Neuron (in vitro differentiated cells): ENCODE measurements around the gene KIF16B.

Experiments
- H2AFZ ChIP-seq: one replicate; pipeline ENCODE4 v1.6.1; 2013; ENCODE audit warnings: low read depth, mild to moderate bottlenecking, inconsistent platforms, low read length, moderate library complexity
- H3K27me3 ChIP-seq: one replicate; pipeline ENCODE4 v1.6.1; 2013; ENCODE audit warnings: low read length; ENCODE audit not compliant: insufficient read depth
- H3K36me3 ChIP-seq: one replicate; pipeline ENCODE4 v1.6.1; 2013; ENCODE audit warnings: low read length; ENCODE audit not compliant: insufficient read depth
- H3K4me1 ChIP-seq: one replicate; pipeline ENCODE4 v1.6.1; 2013; ENCODE audit warnings: low read length; ENCODE audit not compliant: insufficient read depth
- H3K4me3 ChIP-seq: 2 replicates; pipeline ENCODE4 v1.5.1; 2013; ENCODE audit warnings: mild to moderate bottlenecking, low read length, moderate library complexity
- H3K9me3 ChIP-seq: one replicate; pipeline ENCODE4 v1.6.1; 2013; ENCODE audit warnings: low read length

KIF16B gene

GRCh38 chr20:16415071-16416053 is 157.9 kb downstream of the KIF16B start:
- Histone ChIP-seq H2AFZ (no peak overlapping the region), H3K27me3 (no peaks in the 10 kb centered on the region), H3K4me3 (no peak overlapping the region), H3K4me1 (no peaks in the 10 kb centered on the region), H3K36me3 (no peaks in the 10 kb centered on the region), H3K9me3 (peaks cover 10% of the 10 kb centered on the region)

GRCh38 chr20:16412906-16413305 is 160.3 kb downstream of the KIF16B start:
- Histone ChIP-seq H3K4me3 (no peak overlapping the region), H3K9me3 (peaks cover 6% of the 10 kb centered on the region), H3K36me3 (no peaks in the 10 kb centered on the region)

GRCh38 chr20:16411361-16411760 is 161.9 kb downstream of the KIF16B start:
- Histone ChIP-seq H3K27me3 (no peaks in the 10 kb centered on the region), H2AFZ (no peak overlapping the region), H3K9me3 (peaks cover 6% of the 10 kb centered on the region), H3K36me3 (no peaks in the 10 kb centered on the region), H3K4me3 (no peak overlapping the region), H3K4me1 (no peaks in the 10 kb centered on the region)

More at GRCh38 chr20:16412906-16413305, 160.3 kb downstream of the KIF16B start:
- H2AFZ ChIP-seq: no peak overlapping the region
- no peaks in the 10 kb centered on the region for H3K4me1 ChIP-seq
- no peaks in the 10 kb centered on the region for H3K27me3 ChIP-seq

DNA sequence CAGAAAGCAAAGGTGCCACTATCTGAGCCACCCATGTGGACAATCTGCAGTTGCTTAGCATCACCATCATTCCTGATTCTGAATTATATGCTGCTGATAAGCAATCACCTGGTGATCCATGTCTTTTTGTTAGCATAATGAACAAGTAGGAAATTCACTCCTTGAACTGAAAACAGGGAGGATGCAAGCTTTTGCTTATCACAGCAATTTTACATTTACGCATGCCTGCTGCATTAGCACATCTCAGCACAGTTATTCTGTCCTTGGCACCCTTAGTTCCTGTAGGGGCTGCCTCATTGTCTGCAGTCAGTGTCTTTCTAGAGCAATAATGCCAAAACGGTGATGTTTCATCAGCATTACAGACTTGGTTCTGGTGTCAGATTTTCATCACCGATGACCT is 162.6 kb downstream of the KIF16B start:
- Histone ChIP-seq H3K9me3 (peaks cover 6% of the 10 kb centered on the region), H3K4me1 (no peaks in the 10 kb centered on the region), H3K4me3 (no peak overlapping the region), H2AFZ (no peak overlapping the region), H3K36me3 (no peaks in the 10 kb centered on the region), H3K27me3 (no peaks in the 10 kb centered on the region)

- H3K4me3 ChIP-seq: no peak overlapping the region
- H3K9me3 ChIP-seq: peaks cover 6% of the 10 kb centered on the region
- no peak overlapping the region for H2AFZ ChIP-seq
- no peaks in the 10 kb centered on the region for H3K27me3 ChIP-seq
- H3K4me1 ChIP-seq: no peaks in the 10 kb centered on the region
- no peaks in the 10 kb centered on the region for H3K36me3 ChIP-seq
Observed at GRCh38 chr20:16408981-16409380, 164.3 kb downstream of the KIF16B start.

GRCh38 chr20:16407251-16408067 is 165.8 kb downstream of the KIF16B start:
- H3K27me3 ChIP-seq: no peaks in the 10 kb centered on the region
- no peak overlapping the region for H2AFZ ChIP-seq
- H3K36me3 ChIP-seq: no peaks in the 10 kb centered on the region
- H3K4me1 ChIP-seq: no peaks in the 10 kb centered on the region
- peaks cover 6% of the 10 kb centered on the region for H3K9me3 ChIP-seq
- no peak overlapping the region for H3K4me3 ChIP-seq

DNA sequence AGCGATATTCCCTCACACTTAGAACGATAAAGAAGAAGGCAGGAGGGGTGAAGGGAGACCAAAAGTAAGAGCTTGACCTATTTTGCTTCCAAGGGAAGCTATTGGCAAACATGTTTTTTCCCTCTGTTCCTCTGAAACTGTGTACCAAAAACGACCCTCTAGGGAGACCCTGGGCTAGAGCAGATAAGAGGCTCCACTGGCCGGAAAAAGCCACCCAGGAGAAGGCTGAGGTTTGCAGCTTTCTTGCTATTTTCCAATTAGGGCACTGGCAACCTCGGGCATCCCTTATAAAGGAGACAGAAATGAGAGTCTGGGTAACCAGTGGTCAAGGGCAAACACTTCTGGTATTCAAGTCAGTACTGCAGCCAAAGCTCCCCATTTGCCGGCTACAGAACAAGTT is 168.0 kb downstream of the KIF16B start:
- H3K4me1 ChIP-seq: no peaks in the 10 kb centered on the region
- no peaks in the 10 kb centered on the region for H3K27me3 ChIP-seq
- H3K4me3 ChIP-seq: no peak overlapping the region
- H3K36me3 ChIP-seq: no peaks in the 10 kb centered on the region
- H2AFZ ChIP-seq: no peak overlapping the region
- no peaks in the 10 kb centered on the region for H3K9me3 ChIP-seq

GRCh38 chr20:16404640-16405039 is 168.6 kb downstream of the KIF16B start:
- Histone ChIP-seq H3K36me3 (no peaks in the 10 kb centered on the region), H2AFZ (no peak overlapping the region), H3K4me1 (no peaks in the 10 kb centered on the region)

DNA sequence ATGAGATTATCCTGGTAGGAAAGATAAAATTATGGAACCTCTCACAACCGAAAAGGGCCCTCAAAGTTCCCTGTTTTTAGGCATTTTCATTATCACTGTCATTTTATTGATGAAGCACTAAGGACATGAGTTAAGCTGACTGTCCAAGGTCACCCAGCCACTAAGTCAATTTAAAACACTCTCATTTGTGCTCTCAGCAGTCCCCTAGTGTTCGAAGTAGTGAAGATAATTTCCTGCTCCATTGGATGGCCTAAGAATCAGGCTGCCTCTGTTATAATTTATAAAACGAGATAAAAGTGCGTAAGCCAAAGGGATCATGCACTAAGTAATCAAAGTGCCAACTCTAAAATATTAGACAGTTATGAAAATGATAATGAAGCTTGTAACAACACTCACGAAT is 169.1 kb downstream of the KIF16B start:
- Histone ChIP-seq H3K4me3 (no peak overlapping the region), H2AFZ (no peak overlapping the region), H3K9me3 (no peaks in the 10 kb centered on the region), H3K4me1 (no peaks in the 10 kb centered on the region), H3K36me3 (no peaks in the 10 kb centered on the region), H3K27me3 (no peaks in the 10 kb centered on the region)

More at GRCh38 chr20:16404640-16405039, 168.6 kb downstream of the KIF16B start:
- Histone ChIP-seq H3K9me3 (no peaks in the 10 kb centered on the region), H3K27me3 (no peaks in the 10 kb centered on the region), H3K4me3 (no peak overlapping the region)

- no peaks in the 10 kb centered on the region for H3K4me1 ChIP-seq
- H3K27me3 ChIP-seq: no peaks in the 10 kb centered on the region
- H3K9me3 ChIP-seq: no peaks in the 10 kb centered on the region
- H3K4me3 ChIP-seq: no peak overlapping the region
- no peaks in the 10 kb centered on the region for H3K36me3 ChIP-seq
- no peak overlapping the region for H2AFZ ChIP-seq
Observed at GRCh38 chr20:16400234-16400633, 173.0 kb downstream of the KIF16B start.

DNA sequence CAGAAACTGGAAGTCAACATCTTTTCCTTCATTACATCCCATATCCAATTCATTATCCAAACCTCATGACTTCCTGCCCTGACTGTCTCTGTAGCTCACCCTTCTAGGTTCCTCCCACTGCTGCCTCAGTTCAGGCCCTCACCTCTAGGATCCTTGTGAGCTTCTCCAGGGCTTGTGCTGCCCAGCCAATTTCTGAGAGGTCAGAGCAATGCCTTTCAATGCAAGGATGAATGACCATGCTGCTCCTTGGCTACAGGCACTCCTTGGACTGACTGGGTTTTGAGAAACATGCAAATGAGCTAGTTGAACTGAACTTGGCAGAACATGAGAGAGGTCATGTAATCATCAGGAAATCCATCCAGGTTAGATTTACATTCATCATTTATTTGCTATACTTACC is 173.4 kb downstream of the KIF16B start:
- no peaks in the 10 kb centered on the region for H3K4me1 ChIP-seq
- no peaks in the 10 kb centered on the region for H3K27me3 ChIP-seq
- no peak overlapping the region for H3K4me3 ChIP-seq
- no peaks in the 10 kb centered on the region for H3K36me3 ChIP-seq
- no peak overlapping the region for H2AFZ ChIP-seq
- H3K9me3 ChIP-seq: no peaks in the 10 kb centered on the region

GRCh38 chr20:16397086-16397485 is 176.2 kb downstream of the KIF16B start:
- no peaks in the 10 kb centered on the region for H3K4me1 ChIP-seq
- no peaks in the 10 kb centered on the region for H3K36me3 ChIP-seq
- H3K27me3 ChIP-seq: no peaks in the 10 kb centered on the region
- no peak overlapping the region for H3K4me3 ChIP-seq
- no peaks in the 10 kb centered on the region for H3K9me3 ChIP-seq
- H2AFZ ChIP-seq: no peak overlapping the region

DNA sequence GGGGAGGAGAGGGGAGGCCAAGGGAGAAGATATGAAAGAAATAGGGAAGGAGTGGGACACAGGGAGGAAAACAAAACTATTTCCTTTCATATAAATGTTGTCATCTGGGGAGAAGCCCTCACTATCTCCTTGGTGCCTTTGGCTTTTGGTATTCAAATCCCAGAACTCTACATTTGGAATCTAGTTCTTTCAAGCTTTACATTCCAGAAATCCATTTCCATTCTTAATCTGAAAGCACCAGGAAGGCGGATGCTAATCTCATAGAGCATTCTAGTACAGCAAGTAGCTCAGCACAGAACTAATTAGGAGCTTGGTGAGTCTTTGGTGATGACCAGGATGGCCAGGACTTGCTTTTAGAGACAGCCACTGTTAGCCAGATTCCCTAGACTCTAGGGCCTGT is 177.9 kb downstream of the KIF16B start:
- Histone ChIP-seq H3K4me1 (peaks cover 5% of the 10 kb centered on the region), H3K4me3 (no peak overlapping the region), H3K27me3 (no peaks in the 10 kb centered on the region), H3K9me3 (no peaks in the 10 kb centered on the region), H2AFZ (no peak overlapping the region), H3K36me3 (no peaks in the 10 kb centered on the region)
